Endodermal cell (in vitro differentiated cells): ENCODE measurements around the gene CACNA1A. TPM values are rescaled to one million over a fixed set of nuclear protein-coding genes. Genes with fewer than 3 reads are reported as not detected.
A peak's percentile ranks its signal among the peaks of the same experiment; 100 is the strongest.

Experiments
- DNase-seq: peaks from one replicate; pipeline ENCODE4 v3.0.0-alpha.2; 2017
- H3K27ac ChIP-seq: 2 replicates; pipeline ENCODE4 v1.5.1; 2013; ENCODE audit warnings: mild to moderate bottlenecking, low read depth, low read length, moderate library complexity
- H3K27me3 ChIP-seq: 2 replicates; pipeline ENCODE4 v1.6.1; 2013; ENCODE audit warnings: mild to moderate bottlenecking, low read length, moderate library complexity; ENCODE audit not compliant: insufficient read depth, control insufficient read depth, poor library complexity, severe bottlenecking
- H3K36me3 ChIP-seq: 2 replicates; pipeline ENCODE4 v1.7.0; 2013; ENCODE audit warnings: mild to moderate bottlenecking, low read length, moderate library complexity; ENCODE audit not compliant: control insufficient read depth, insufficient read depth
- H3K4me1 ChIP-seq: one replicate; pipeline ENCODE4 v1.7.0; 2013; ENCODE audit warnings: low read length; ENCODE audit not compliant: control insufficient read depth, insufficient read depth
- H3K4me3 ChIP-seq: 2 replicates; pipeline ENCODE4 v1.5.1; 2013; ENCODE audit warnings: mild to moderate bottlenecking, low read length, moderate library complexity
- H3K9ac ChIP-seq: 2 replicates; pipeline ENCODE4 v1.6.1; 2013; ENCODE audit warnings: mild to moderate bottlenecking, low read length, moderate library complexity; ENCODE audit not compliant: poor library complexity, severe bottlenecking; ENCODE audit errors: extremely low read depth
- H3K9me3 ChIP-seq: 2 replicates; pipeline ENCODE4 v1.6.1; 2013; ENCODE audit warnings: mild to moderate bottlenecking, low read length, moderate library complexity; ENCODE audit not compliant: control insufficient read depth
- H3K27ac Mint-ChIP-seq: 2 replicates; pipeline ENCODE4 v1.8.0; 2020; ENCODE audit warnings: mixed read lengths
- H3K27me3 Mint-ChIP-seq: 2 replicates; pipeline ENCODE4 v1.8.0; 2021; ENCODE audit warnings: mild to moderate bottlenecking, mixed read lengths; ENCODE audit not compliant: insufficient read depth
- H3K36me3 Mint-ChIP-seq: 2 replicates; pipeline ENCODE4 v1.8.0; 2020; ENCODE audit warnings: low read depth, mixed read lengths
- H3K4me1 Mint-ChIP-seq: 2 replicates; pipeline ENCODE4 v1.8.0; 2020; ENCODE audit warnings: mixed read lengths
- H3K4me3 Mint-ChIP-seq: 2 replicates; pipeline ENCODE4 v1.8.0; 2020; ENCODE audit warnings: mild to moderate bottlenecking, moderate library complexity, mixed read lengths
- H3K9me3 Mint-ChIP-seq: 2 replicates; pipeline ENCODE4 v1.8.0; 2020; ENCODE audit warnings: mild to moderate bottlenecking, mixed read lengths
- CTCF ChIP-seq: fragments of 200-600 bp; sonication (generic); conservative IDR thresholded peaks from 2 replicates; pipeline ENCODE4 v1.5.0; 2021; ENCODE audit warnings: antibody characterized with exemption, mild to moderate bottlenecking
- WGBS, 2 experiments: methylation state at CpG; one replicate each; pipeline versions ENCODE4 v1.1.5 to v1.1.7; 2013; ENCODE audit warnings: missing lambda C conversion rate in 2 of 2, mixed read lengths in 1 of 2; ENCODE audit not compliant: insufficient coverage in 1 of 2, insufficient read length in 1 of 2; 5-methylcytosine and 5-hydroxymethylcytosine counted together
- total RNA-seq, 2 donors: library from RNA; stranded (reverse); fragmentation: NEBNext Ultra II Directional in 1 of 2; extraction: Animal tissue kit (Norgen Biotek cat#: 25700) in 1 of 2; gene quantifications; 2 replicates in 1 of 2; 3 replicates in 1 of 2; pipeline ENCODE4 v1.2.1, GENCODE V29; 2021

CACNA1A gene
- total RNA-seq, 2 donors from 2014 or later = 8.0 to 10.6 TPM

GRCh38 chr19:13298565-13299481, 207.5 kb downstream of the CACNA1A start:
- H3K27me3 ChIP-seq = no peaks in the 10 kb centered on the region
- no peaks in the 10 kb centered on the region for H3K4me1 ChIP-seq
- H3K9me3 ChIP-seq = no peaks in the 10 kb centered on the region
- no peak for TF ChIP-seq CTCF
- Mint-ChIP-seq H3K36me3 (no peaks in the 10 kb centered on the region), H3K9me3 (no peaks in the 10 kb centered on the region), H3K4me3 (peak overlapping the region; percentile 43), H3K27ac (no peak overlapping the region), H3K4me1 (peaks cover 2% of the 10 kb centered on the region), H3K27me3 (peaks cover 6% of the 10 kb centered on the region)
- H3K36me3 ChIP-seq = no peaks in the 10 kb centered on the region
- WGBS, 2 experiments = 95 to 97% methylated on average over 70 to 92 of the region's 92 CpGs
- no peak overlapping the region for H3K27ac ChIP-seq
- no peak overlapping the region for H3K4me3 ChIP-seq
- H3K9ac ChIP-seq = no peak overlapping the region
- peak; percentile 60 for DNase-seq

GRCh38 chr19:13297023-13297422, 209.3 kb downstream of the CACNA1A start:
- no peak overlapping the region for H3K9ac ChIP-seq
- no peaks in the 10 kb centered on the region for H3K36me3 ChIP-seq
- Mint-ChIP-seq H3K4me1 (no peaks in the 10 kb centered on the region), H3K4me3 (no peak overlapping the region), H3K9me3 (no peaks in the 10 kb centered on the region), H3K27ac (no peak overlapping the region), H3K36me3 (no peaks in the 10 kb centered on the region), H3K27me3 (peaks cover 6% of the 10 kb centered on the region)
- no peak overlapping the region for H3K4me3 ChIP-seq
- DNase-seq = no peak
- H3K4me1 ChIP-seq = no peaks in the 10 kb centered on the region
- TF ChIP-seq CTCF = no peak
- WGBS, 2 experiments = 87 to 100% methylated on average over 2 of the region's 2 CpGs
- H3K27ac ChIP-seq = no peak overlapping the region
- H3K27me3 ChIP-seq = no peaks in the 10 kb centered on the region
- no peaks in the 10 kb centered on the region for H3K9me3 ChIP-seq

- H3K4me3 ChIP-seq = no peak overlapping the region
- no peak overlapping the region for H3K4me3 Mint-ChIP-seq
- TF ChIP-seq CTCF = no peak
- H3K27ac ChIP-seq = no peak overlapping the region
- WGBS, 2 experiments = 86 to 93% methylated on average over 4 to 5 of the region's 5 CpGs
- no peaks in the 10 kb centered on the region for H3K36me3 Mint-ChIP-seq
- H3K27me3 Mint-ChIP-seq = peaks cover 6% of the 10 kb centered on the region
- no peaks in the 10 kb centered on the region for H3K9me3 ChIP-seq
- H3K9me3 Mint-ChIP-seq = no peaks in the 10 kb centered on the region
- no peaks in the 10 kb centered on the region for H3K4me1 ChIP-seq
- no peak overlapping the region for H3K27ac Mint-ChIP-seq
- H3K4me1 Mint-ChIP-seq = no peaks in the 10 kb centered on the region
- no peak for DNase-seq
- no peaks in the 10 kb centered on the region for H3K36me3 ChIP-seq
- no peak overlapping the region for H3K9ac ChIP-seq
- no peaks in the 10 kb centered on the region for H3K27me3 ChIP-seq
These were observed 211.3 kb downstream of the CACNA1A start for GRCh38 chr19:13294812-13295567.
